C4-2B (cell line): ENCODE data around the gene FMNL3.

Source experiments
- H3K27ac ChIP-seq: fragments of 450-650 bp; 2 replicates; pipeline ENCODE4 v1.5.1; 2017
- ZFX ChIP-seq: fragments of 450-650 bp; IDR thresholded peaks from 2 replicates; pipeline ENCODE4 v1.6.1; 2017
- TF ChIP-seq, protein P1 (sequence below): fragments of 450-650 bp; conservative IDR thresholded peaks from 2 replicates; pipeline ENCODE4 v1.5.1; 2017; ENCODE audit warnings: mild to moderate bottlenecking

Gene FMNL3

DNA sequence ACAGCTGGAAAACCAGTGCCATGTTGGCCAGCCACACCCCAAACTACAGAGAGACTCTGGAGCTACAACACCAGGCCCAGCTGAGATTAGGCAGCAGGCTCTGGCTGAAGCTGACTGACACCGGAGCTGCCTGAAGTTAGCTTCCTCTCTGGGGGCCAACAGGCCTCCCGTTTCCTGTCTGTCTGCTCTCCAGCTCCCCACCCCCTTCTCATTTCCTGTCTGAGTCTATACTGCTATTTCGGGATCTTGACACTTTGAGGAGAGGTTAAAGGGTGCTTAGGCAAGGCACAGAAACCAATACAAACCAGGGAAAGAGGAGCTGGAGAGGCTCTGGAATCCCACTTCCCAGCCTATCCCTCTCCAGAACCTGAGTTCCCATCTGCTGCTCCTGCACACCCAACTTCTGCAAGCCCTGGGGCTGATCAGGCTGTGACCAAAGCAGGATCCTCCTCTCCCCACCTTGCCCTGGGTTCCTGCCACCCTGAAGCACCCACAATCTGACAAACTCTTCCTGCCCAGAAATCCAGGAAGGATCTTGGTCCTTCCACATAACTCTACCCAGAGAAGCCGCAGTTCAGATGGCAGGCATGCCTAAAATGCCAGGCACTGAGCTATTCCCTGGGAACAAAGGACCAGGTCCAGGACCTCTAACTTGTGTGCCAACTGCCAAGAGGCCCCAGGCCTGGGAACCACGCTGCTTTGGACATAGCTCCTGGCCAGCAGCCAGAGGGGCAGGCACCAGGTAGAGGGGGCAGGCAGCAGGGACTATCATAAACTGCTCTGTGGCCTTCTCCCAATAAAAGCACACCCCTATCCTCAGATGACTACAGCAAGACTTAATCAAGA lies 44.0 kb downstream of the FMNL3 start:
- no peak for TF ChIP-seq ZFX
- TF ChIP-seq, protein P1, sequence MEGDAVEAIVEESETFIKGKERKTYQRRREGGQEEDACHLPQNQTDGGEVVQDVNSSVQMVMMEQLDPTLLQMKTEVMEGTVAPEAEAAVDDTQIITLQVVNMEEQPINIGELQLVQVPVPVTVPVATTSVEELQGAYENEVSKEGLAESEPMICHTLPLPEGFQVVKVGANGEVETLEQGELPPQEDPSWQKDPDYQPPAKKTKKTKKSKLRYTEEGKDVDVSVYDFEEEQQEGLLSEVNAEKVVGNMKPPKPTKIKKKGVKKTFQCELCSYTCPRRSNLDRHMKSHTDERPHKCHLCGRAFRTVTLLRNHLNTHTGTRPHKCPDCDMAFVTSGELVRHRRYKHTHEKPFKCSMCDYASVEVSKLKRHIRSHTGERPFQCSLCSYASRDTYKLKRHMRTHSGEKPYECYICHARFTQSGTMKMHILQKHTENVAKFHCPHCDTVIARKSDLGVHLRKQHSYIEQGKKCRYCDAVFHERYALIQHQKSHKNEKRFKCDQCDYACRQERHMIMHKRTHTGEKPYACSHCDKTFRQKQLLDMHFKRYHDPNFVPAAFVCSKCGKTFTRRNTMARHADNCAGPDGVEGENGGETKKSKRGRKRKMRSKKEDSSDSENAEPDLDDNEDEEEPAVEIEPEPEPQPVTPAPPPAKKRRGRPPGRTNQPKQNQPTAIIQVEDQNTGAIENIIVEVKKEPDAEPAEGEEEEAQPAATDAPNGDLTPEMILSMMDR = no peak
- H3K27ac ChIP-seq = no peak overlapping the region

DNA sequence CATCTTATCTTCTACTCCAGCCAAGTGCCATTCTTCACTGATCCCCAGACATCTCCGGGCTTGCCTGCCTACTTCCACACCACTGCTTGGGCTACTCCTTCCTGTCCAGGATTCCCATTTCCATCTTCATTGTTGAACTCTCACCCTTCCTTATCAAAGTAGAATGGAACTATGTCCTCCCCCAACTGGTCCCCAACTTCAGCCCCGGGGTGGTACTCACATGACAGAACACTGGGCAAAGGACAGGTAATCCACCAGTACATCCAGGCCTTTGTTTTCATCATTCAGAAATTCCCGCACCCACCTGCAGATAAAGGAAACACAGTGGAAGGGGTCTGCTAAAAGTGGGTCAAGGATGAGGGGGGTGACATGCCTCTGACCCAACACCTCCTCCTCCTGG lies 45.5 kb downstream of the FMNL3 start:
- no peak overlapping the region for H3K27ac ChIP-seq
- TF ChIP-seq ZFX = no peak
- TF ChIP-seq, protein P1 = no peak

DNA sequence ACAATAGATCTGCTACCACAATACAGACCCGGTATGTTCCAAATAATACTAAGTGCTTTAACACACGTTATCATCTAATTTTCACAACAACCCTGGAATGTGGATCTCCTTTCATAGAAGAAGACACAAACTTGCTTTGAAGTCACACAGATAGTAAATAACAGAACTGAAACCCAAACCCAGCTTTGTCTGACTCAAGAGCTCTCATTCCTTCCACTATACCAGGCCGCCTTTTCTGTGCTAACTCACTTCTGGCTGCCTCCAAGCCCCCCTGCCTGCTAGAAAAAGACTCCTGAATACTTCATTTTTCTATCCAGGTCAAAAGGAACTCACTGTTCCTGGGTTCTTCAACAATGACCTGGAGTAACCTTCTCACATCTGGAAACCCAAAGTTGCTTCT lies 46.0 kb downstream of the FMNL3 start:
- no peak overlapping the region for H3K27ac ChIP-seq

DNA sequence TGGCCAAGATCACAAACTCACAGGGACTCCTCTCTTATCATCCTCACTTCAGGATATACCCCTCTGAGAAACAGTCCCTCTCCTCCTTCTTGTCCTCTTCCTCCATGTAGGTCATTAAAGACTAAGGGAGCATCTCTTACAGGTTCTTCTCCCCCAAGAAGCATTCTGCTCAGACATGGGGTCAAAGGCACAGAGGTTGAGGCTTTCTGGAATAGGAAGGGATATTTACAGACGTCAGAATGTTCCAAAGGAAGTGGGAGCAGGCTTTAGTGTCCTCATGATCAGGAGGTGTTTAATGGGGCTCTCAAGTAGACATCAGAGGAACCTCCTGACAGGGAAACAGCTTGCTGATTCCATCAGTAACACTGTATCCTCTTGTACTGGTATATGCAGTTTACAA lies 47.5 kb downstream of the FMNL3 start:
- TF ChIP-seq, protein P1 = no peak
- no peak for TF ChIP-seq ZFX
- no peak overlapping the region for H3K27ac ChIP-seq

More for the DNA sequence above, 46.0 kb downstream of the FMNL3 start:
- TF ChIP-seq ZFX = no peak
- TF ChIP-seq, protein P1 = no peak

DNA sequence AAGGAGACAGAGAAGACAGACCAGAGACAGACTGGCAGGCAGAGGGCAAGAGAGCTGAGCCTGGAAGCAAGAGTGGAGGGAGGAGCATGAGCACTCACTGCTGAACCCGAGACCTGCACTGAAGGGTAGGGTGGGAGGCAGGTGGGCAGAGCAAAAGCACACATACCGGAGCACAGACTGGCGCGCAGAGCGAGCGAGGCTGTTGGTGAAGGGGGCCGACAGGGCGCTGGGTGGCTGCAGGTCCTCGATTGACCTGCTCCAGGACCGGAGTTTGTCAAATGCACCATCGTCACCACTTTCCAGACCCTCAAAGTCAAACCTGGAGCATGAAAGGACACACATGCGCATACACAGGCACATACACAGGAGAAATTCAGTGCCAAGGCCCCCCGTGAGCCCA lies 48.9 kb downstream of the FMNL3 start:
- TF ChIP-seq, protein P1 = no peak
- TF ChIP-seq ZFX = no peak
- no peak overlapping the region for H3K27ac ChIP-seq

DNA sequence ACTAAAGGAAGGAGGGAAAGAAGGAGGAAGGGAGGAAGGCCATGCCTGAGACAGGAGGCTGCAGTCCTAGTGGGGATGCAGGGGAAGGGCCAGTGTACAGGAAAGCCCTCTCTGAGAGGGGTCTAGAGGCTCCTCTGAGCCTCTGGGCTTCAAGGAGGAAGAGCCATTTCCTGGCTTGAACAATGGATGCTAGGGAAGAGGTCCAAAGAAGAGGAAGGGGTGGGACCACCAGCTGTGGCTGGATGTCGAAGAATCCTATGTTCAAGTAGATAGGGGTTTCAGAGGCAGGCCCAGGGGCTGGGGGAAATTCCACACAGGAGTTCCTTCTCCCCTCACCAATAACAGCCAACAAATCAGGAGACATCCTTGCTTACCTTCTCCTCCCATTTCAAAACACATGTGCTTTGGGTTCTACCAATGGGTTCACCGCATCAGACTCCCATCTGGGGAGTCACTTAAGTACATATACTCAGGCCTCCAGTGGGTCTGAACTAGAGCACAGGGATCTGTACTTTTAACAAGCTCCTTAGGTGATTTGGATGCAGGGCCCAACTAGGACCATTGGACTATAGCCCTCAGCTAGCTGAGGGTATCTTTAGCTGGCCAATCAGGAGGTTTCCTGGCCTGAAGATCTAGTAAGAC lies 51.5 kb downstream of the FMNL3 start:
- H3K27ac ChIP-seq = no peak overlapping the region
- TF ChIP-seq, protein P1 = no peak
- TF ChIP-seq ZFX = no peak

DNA sequence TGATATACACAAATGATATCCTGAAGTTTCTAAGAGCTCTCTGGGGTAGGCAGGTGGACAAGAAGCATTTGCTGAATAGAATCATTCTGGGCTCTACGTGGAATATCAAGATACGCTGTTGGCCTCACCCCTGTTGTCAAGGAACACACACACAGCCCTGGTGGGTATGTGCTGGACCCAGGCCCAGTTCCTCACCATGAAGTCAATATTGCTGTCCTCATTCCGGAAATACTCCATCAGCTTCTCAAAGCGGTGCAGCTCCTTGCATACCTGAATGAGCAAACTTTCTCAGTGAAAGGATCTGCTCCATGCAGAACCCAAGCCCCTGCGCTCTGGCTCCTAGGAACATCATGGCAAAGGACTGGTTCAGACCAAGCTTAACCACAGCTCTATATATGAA lies 52.5 kb downstream of the FMNL3 start:
- TF ChIP-seq ZFX = no peak
- TF ChIP-seq, protein P1 = no peak

More for the DNA sequence above, 52.5 kb downstream of the FMNL3 start:
- no peak overlapping the region for H3K27ac ChIP-seq
